Measurements from ENCODE around the gene GALK2. TPM values are rescaled to one million over a fixed set of nuclear protein-coding genes. Genes with fewer than 3 reads are reported as not detected.

The GALK2 gene
- total and polyA plus RNA-seq, 2 of the 8 experiments (the other 6 are each of a cell fraction or from before 2014, with no cell fraction given), result 8.7 to 16.1 TPM

- H3K9me3 ChIP-seq (ENCODE audit: insufficient read depth in 2 of 2, low read depth in 1 of 2, low read length in 1 of 2), result no peaks in the 10 kb centered on the region
These were observed 109.7 kb downstream of the GALK2 start for GRCh38 chr15:49279521-49280456.

More at GRCh38 chr15:49279521-49280456, 109.7 kb downstream of the GALK2 start:
- no peak for TF ChIP-seq BCL11A (IDR thresholded peaks at IDR 0.05; ENCODE audit: low read depth in 2 of 2, low read length in 2 of 2)
- TF ChIP-seq POLR2AphosphoS5 (IDR thresholded peaks at IDR 0.05; ENCODE audit: low read depth, low read length), result no peak
- TF ChIP-seq SIRT6 (IDR thresholded peaks at IDR 0.05; ENCODE audit: low read length), result no peak
- TF ChIP-seq CREB1 (IDR thresholded peaks at IDR 0.05), result no peak
- no peak for TF ChIP-seq SIX5 (IDR thresholded peaks at IDR 0.05; ENCODE audit: low read depth, low read length)
- TF ChIP-seq EGR1 (IDR thresholded peaks at IDR 0.05; ENCODE audit: borderline replicate concordance, low read depth, low read length), result no peak
- TF ChIP-seq RFX5 (IDR thresholded peaks at IDR 0.05; ENCODE audit: borderline replicate concordance, low read depth, low read length), result no peak
- no peak for TF ChIP-seq E2F6 (IDR thresholded peaks at IDR 0.05)
- no peak for TF ChIP-seq JUND (IDR thresholded peaks at IDR 0.05; ENCODE audit: low read length)
- no peak for TF ChIP-seq MAX (IDR thresholded peaks at IDR 0.05)
- no peak overlapping the region for H3K9ac ChIP-seq (replicated peaks in 1 of 4; ENCODE audit: extremely low read depth in 1 of 4, low read depth in 3 of 4, low read length in 3 of 4)
- H3K23me2 ChIP-seq (ENCODE audit: low read depth, low read length), result peaks cover 3% of the 10 kb centered on the region; the same call in 1 of the 2 replicates
- H4K5ac ChIP-seq (ENCODE audit: insufficient read length, low read depth, low read length), result no peak overlapping the region
- H3K14ac ChIP-seq (ENCODE audit: insufficient read length), result no peak overlapping the region
- no peak overlapping the region for H3K4me2 ChIP-seq (ENCODE audit: insufficient read depth in 1 of 2, low read depth in 2 of 2, low read length in 2 of 2)
- H2BK15ac ChIP-seq (ENCODE audit: low read length), result no peak overlapping the region
- H3K18ac ChIP-seq (ENCODE audit: extremely low read depth, low read length), result no peak overlapping the region
- no peak overlapping the region for H4K91ac ChIP-seq (replicated peaks; ENCODE audit: insufficient read length, low read length)
- no peak overlapping the region for H2AFZ ChIP-seq (ENCODE audit: low read length)
- no peaks in the 10 kb centered on the region for H3K27me3 ChIP-seq (replicated peaks in 1 of 4; ENCODE audit: control insufficient read depth in 3 of 4, extremely low read depth in 1 of 4, insufficient read depth in 3 of 4, low read length in 3 of 4)
- no peak overlapping the region for H2BK20ac ChIP-seq (ENCODE audit: low read length)
- no peak for DNase-seq (ENCODE audit: low read depth in 1 of 2, low spot score in 2 of 2)
- ChIA-PET CTCF (ENCODE audit: partially characterized antibody) (no interaction called here), POLR2A (ENCODE audit: partially characterized antibody) (no interaction called here)
- no peak overlapping the region for H4K8ac ChIP-seq (ENCODE audit: extremely low read depth, insufficient read depth, low read length)
- no peak overlapping the region for H3K4ac ChIP-seq (replicated peaks; ENCODE audit: insufficient read length, low read depth, low read length)
- H3K4me3 ChIP-seq (ENCODE audit: extremely low read depth in 1 of 4, insufficient read depth in 2 of 4, low read depth in 3 of 4, low read length in 4 of 4), result no peak overlapping the region
- H3K79me2 ChIP-seq (ENCODE audit: control insufficient read depth in 1 of 2, insufficient read depth in 2 of 2, low read length in 2 of 2), result no peaks in the 10 kb centered on the region
- no peak overlapping the region for H2BK120ac ChIP-seq (replicated peaks; ENCODE audit: low read depth, low read length)
- H2AK5ac ChIP-seq (ENCODE audit: low read depth, low read length), result no peak overlapping the region
- no peaks in the 10 kb centered on the region for H3K79me1 ChIP-seq (ENCODE audit: low read depth, low read length)
- no peak overlapping the region for H2BK12ac ChIP-seq (ENCODE audit: low read depth, low read length)
- peaks cover 0 to 3% (median 2%) of the 10 kb centered on the region in 4 experiments; a peak in 2 of 8 replicates for H3K36me3 ChIP-seq (ENCODE audit: control insufficient read depth in 2 of 4, insufficient read depth in 4 of 4, low read length in 3 of 4)
- H3K23ac ChIP-seq (ENCODE audit: insufficient read length), result no peak overlapping the region
- no peak overlapping the region for H3K56ac ChIP-seq (replicated peaks; ENCODE audit: insufficient read length, low read depth, low read length)
- FAIRE-seq, result no peak
- H4K20me1 ChIP-seq (replicated peaks in 1 of 2; ENCODE audit: control insufficient read depth in 1 of 2, insufficient read depth in 2 of 2, low read length in 2 of 2), result no peaks in the 10 kb centered on the region
- H3K4me1 ChIP-seq (replicated peaks in 1 of 4; ENCODE audit: control insufficient read depth in 3 of 4, insufficient read depth in 4 of 4, low read length in 3 of 4), result no peaks in the 10 kb centered on the region
- WGBS, 2 experiments (ENCODE audit: extremely low coverage in 1 of 2, insufficient coverage in 1 of 2, insufficient read length in 1 of 2, insufficient replicate concordance in 2 of 2, low coverage in 1 of 2, low lambda C conversion rate in 2 of 2, missing lambda C conversion rate in 1 of 2), result 84 to 100% methylated on average over 1 to 4 of the region's 4 CpGs
- no peak overlapping the region for H2BK5ac ChIP-seq (ENCODE audit: low read depth, low read length)
- no peak overlapping the region for H3K27ac ChIP-seq (ENCODE audit: low read depth, low read length)

Measured in H1 (cell line).